Fibroblast of lung (primary cell): ENCODE results near the gene CREBL2. TPM values are rescaled to one million over a fixed set of nuclear protein-coding genes. Genes with fewer than 3 reads are reported as not detected.
A peak's percentile ranks its signal among the peaks of the same experiment; 100 is the strongest.
"Not testable (repeated sequence)": the region's sequence is repeated elsewhere in the genome, so short reads cannot be mapped to it uniquely, and the experiment has no call there.

ENCODE experiments used
- DNase-seq, 2 donors: peaks; one replicate each; pipeline versions ENCODE4 v3.0.0 to v3.0.0-alpha.2; 2010; ENCODE audit warnings: low read depth in 2 of 2
- H2AFZ ChIP-seq: 2 replicates; pipeline ENCODE4 v1.5.1; 2012; ENCODE audit warnings: low read length, control low read depth, inconsistent platforms
- H3K27ac ChIP-seq: 2 replicates; pipeline ENCODE4 v1.5.1; 2011; ENCODE audit warnings: low read length, control low read depth; ENCODE audit not compliant: insufficient read depth
- H3K27me3 ChIP-seq: 2 replicates; pipeline ENCODE4 v1.5.1; 2011; ENCODE audit warnings: mild to moderate bottlenecking, low read length; ENCODE audit not compliant: control insufficient read depth, insufficient read depth
- H3K36me3 ChIP-seq: 2 replicates; pipeline ENCODE4 v1.5.1; 2011; ENCODE audit warnings: low read length; ENCODE audit not compliant: control insufficient read depth, insufficient read depth
- H3K4me1 ChIP-seq: 2 replicates; pipeline ENCODE4 v1.5.1; 2011; ENCODE audit warnings: low read length; ENCODE audit not compliant: control insufficient read depth, insufficient read depth; ENCODE audit errors: extremely low read depth
- H3K4me2 ChIP-seq: 2 replicates; pipeline ENCODE4 v1.5.1; 2011; ENCODE audit warnings: low read length, control low read depth; ENCODE audit not compliant: insufficient read depth; ENCODE audit errors: extremely low read depth
- H3K4me3 ChIP-seq, 4 experiments: fragments of 200-600 bp in 1 of 4; sonication (generic) in 1 of 4; replicated peaks in 1 of 4; 2 replicates each; pipeline ENCODE4 v1.5.1; 2011 to 2016; ENCODE audit warnings: low read length in 4 of 4, low read depth in 3 of 4, mild to moderate bottlenecking in 3 of 4, control low read depth in 2 of 4, inconsistent platforms in 1 of 4, mixed read lengths in 1 of 4; ENCODE audit not compliant: insufficient read depth in 1 of 4; ENCODE audit errors: control extremely low read depth in 1 of 4
- H3K79me2 ChIP-seq: 2 replicates; pipeline ENCODE4 v1.5.1; 2012; ENCODE audit warnings: mild to moderate bottlenecking, low read length, inconsistent platforms; ENCODE audit not compliant: control insufficient read depth, insufficient read depth
- H3K9ac ChIP-seq: 2 replicates; pipeline ENCODE4 v1.5.1; 2011; ENCODE audit warnings: mild to moderate bottlenecking, low read length, control low read depth; ENCODE audit not compliant: insufficient read depth
- H3K9me3 ChIP-seq: 2 replicates; pipeline ENCODE4 v1.5.1; 2012; ENCODE audit warnings: low read depth, low read length; ENCODE audit not compliant: control insufficient read depth, insufficient read depth
- H4K20me1 ChIP-seq: 2 replicates; pipeline ENCODE4 v1.5.1; 2011; ENCODE audit warnings: low read length; ENCODE audit not compliant: control insufficient read depth, insufficient read depth; ENCODE audit errors: extremely low read depth
- EZH2 ChIP-seq: IDR thresholded peaks from 2 replicates; pipeline ENCODE4 v1.5.1; 2012; ENCODE audit warnings: low read length, control low read depth, mild to moderate bottlenecking; ENCODE audit errors: missing control alignments
- polyA plus RNA-seq, 2 donors: library from polyadenylated mRNA; depleted of rRNA in 1 of 2; stranded (reverse) in 1 of 2; unstranded in 1 of 2; fragments of >200 nt; gene quantifications; 2 replicates each; pipeline ENCODE4 v1.2.1, GENCODE V29; 2011 to 2012; ENCODE audit warnings: missing spikeins in 1 of 2
- total RNA-seq: library from RNA; depleted of rRNA; stranded (reverse); fragments of >200 nt; gene quantifications from 2 replicates; pipeline ENCODE4 v1.2.1, GENCODE V29; 2014
- TF ChIP-seq, protein P1 (sequence below), 2 donors: IDR thresholded peaks in 1 of 2; conservative IDR thresholded peaks in 1 of 2; 1 replicate in 1 of 2; 2 replicates in 1 of 2; pipeline ENCODE4 v1.5.1; 2011 to 2012; ENCODE audit warnings: low read length in 2 of 2, control low read depth in 1 of 2, inconsistent platforms in 1 of 2, low read depth in 1 of 2, mild to moderate bottlenecking in 1 of 2

Gene CREBL2
- total and polyA plus RNA-seq, 2 donors (not counting 1 experiment from before 2014, with no cell fraction given) = 35.9 to 59.5 TPM

DNA sequence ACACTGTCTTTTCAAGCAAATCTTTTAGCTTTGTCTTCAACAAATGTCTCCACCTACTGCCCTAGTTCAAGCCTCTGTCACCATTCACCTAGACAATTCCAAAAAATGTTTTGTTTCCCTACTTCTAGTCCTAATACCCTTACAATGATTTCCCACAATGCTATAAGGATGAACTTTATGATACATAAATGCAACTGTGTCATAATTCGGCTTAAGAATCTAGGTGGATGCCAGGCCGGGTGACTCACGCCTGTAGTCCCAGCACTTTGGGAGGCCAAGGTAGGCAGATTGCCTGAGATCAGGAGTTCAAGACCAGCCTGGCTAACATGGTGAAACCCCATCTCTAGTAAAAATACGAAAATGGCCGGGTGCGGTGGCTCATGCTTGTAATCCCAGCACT is 20.7 kb upstream of the CREBL2 start:
- no peaks in the 10 kb centered on the region for H3K4me1 ChIP-seq
- H3K79me2 ChIP-seq = no peaks in the 10 kb centered on the region
- H3K4me2 ChIP-seq = no peak overlapping the region
- TF ChIP-seq, protein P1, sequence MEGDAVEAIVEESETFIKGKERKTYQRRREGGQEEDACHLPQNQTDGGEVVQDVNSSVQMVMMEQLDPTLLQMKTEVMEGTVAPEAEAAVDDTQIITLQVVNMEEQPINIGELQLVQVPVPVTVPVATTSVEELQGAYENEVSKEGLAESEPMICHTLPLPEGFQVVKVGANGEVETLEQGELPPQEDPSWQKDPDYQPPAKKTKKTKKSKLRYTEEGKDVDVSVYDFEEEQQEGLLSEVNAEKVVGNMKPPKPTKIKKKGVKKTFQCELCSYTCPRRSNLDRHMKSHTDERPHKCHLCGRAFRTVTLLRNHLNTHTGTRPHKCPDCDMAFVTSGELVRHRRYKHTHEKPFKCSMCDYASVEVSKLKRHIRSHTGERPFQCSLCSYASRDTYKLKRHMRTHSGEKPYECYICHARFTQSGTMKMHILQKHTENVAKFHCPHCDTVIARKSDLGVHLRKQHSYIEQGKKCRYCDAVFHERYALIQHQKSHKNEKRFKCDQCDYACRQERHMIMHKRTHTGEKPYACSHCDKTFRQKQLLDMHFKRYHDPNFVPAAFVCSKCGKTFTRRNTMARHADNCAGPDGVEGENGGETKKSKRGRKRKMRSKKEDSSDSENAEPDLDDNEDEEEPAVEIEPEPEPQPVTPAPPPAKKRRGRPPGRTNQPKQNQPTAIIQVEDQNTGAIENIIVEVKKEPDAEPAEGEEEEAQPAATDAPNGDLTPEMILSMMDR (conservative IDR thresholded peaks at IDR 0.05 in 1 of 2, IDR thresholded peaks at IDR 0.05 in 1 of 2; ENCODE audit: low read depth in 1 of 2, low read length in 2 of 2) = no peak
- no peak for TF ChIP-seq EZH2
- no peaks in the 10 kb centered on the region for H4K20me1 ChIP-seq
- no peaks in the 10 kb centered on the region for H3K36me3 ChIP-seq
- no peak overlapping the region for H3K9ac ChIP-seq
- H3K9me3 ChIP-seq = no peaks in the 10 kb centered on the region
- DNase-seq = no peak
- peaks cover 9% of the 10 kb centered on the region for H3K27me3 ChIP-seq
- no peak overlapping the region for H3K4me3 ChIP-seq
- no peak overlapping the region for H3K27ac ChIP-seq
- no peak overlapping the region for H2AFZ ChIP-seq

DNA sequence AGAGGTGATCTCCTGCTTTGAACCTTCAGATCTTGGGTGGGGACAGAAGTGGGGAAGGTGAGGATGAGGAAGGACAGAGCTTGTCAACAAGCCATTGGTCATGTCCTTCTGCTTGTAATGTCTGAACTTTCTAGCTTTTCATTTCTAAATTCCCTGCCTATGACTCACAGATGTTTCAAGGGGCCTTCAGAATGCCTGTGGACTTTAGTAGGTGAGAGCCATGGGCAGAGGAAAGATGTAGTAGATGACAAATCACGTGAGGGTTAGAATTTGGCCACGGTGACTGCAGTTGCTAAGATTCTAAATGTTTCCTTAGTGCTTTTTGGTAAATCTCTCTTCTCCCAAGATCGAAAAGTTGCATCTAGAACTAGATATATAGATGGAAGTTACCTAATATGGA is 18.7 kb upstream of the CREBL2 start:
- H3K27me3 ChIP-seq = peaks cover 9% of the 10 kb centered on the region
- H3K36me3 ChIP-seq = no peaks in the 10 kb centered on the region
- no peak overlapping the region for H3K4me2 ChIP-seq
- no peak overlapping the region for H3K9ac ChIP-seq
- no peaks in the 10 kb centered on the region for H3K9me3 ChIP-seq
- no peaks in the 10 kb centered on the region for H3K4me1 ChIP-seq
- peak; percentile 11 to 71 for DNase-seq
- H4K20me1 ChIP-seq = no peaks in the 10 kb centered on the region
- TF ChIP-seq, protein P1 (conservative IDR thresholded peaks at IDR 0.05 in 1 of 2, IDR thresholded peaks at IDR 0.05 in 1 of 2; ENCODE audit: low read depth in 1 of 2, low read length in 2 of 2) = no peak
- no peaks in the 10 kb centered on the region for H3K79me2 ChIP-seq
- no peak overlapping the region for H3K4me3 ChIP-seq
- no peak overlapping the region for H3K27ac ChIP-seq
- no peak overlapping the region for H2AFZ ChIP-seq

DNA sequence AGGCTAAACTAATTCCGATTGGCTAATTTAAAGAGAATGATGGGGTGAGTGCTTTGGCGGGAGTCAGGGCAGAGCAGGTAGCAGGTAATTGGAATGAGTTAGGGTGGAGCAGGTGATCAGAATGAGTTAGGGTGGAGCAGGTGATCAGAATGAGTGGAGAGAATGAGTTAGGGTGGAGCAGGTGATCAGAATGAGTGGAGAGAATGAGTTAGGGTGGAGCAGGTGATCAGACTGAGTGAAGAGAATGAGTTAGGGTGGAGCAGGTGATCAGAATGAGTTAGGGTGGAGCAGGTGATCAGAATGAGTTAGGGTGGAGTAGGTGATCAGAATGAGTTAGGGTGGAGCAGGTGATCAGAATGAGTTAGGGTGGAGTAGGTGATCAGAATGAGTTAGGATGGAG is 15.7 kb upstream of the CREBL2 start:
- not testable (repeated sequence) for H3K9me3 ChIP-seq, H3K36me3 ChIP-seq, H2AFZ ChIP-seq, H3K4me2 ChIP-seq, H4K20me1 ChIP-seq, H3K27me3 ChIP-seq, DNase-seq, H3K27ac ChIP-seq, H3K9ac ChIP-seq, H3K4me1 ChIP-seq, H3K79me2 ChIP-seq, H3K4me3 ChIP-seq

- not testable (repeated sequence) for H3K9ac ChIP-seq, H3K4me2 ChIP-seq, H3K27me3 ChIP-seq, H3K27ac ChIP-seq, H2AFZ ChIP-seq, H3K9me3 ChIP-seq, H3K4me1 ChIP-seq, H3K36me3 ChIP-seq, DNase-seq, H3K79me2 ChIP-seq, H4K20me1 ChIP-seq, H3K4me3 ChIP-seq
Observed at GRCh38 chr12:12596598-12596997, 15.1 kb upstream of the CREBL2 start.
